ENCODE measurements around the gene DBH. TPM values are rescaled to one million over a fixed set of nuclear protein-coding genes. Genes with fewer than 3 reads are reported as not detected.

DBH gene
- total RNA-seq, 1 experiment from 2014 or later: not detected

DNA sequence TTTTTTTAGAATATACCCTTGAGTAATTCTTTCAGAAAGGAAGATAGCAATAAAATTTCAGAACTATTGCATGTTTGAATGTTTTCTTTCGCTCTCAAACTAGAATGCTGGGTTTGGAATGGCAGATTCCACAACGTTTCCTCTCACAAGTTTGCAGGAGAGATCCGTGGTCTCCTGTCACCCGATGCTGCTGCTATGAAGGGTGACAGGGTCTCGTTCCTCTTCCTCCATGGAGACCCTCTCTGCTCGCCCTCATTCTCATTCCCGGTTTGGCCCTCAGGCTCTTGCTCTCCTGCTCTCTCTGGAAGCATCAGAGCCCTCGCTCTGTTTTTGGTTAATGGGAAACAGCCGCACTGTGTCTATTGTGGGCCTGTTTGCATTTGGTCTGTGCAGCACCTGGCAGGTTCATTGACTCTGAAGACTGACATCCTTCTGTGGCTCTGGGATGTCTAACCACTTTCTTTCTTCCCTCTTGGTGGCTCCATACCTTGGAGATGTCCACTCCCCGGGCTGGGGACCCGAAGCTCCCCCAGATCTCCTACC lies 14.4 kb upstream of the DBH start (continued):
- no peak for TF ChIP-seq SIN3A (IDR thresholded peaks at IDR 0.05; ENCODE audit: low read depth)

DNA sequence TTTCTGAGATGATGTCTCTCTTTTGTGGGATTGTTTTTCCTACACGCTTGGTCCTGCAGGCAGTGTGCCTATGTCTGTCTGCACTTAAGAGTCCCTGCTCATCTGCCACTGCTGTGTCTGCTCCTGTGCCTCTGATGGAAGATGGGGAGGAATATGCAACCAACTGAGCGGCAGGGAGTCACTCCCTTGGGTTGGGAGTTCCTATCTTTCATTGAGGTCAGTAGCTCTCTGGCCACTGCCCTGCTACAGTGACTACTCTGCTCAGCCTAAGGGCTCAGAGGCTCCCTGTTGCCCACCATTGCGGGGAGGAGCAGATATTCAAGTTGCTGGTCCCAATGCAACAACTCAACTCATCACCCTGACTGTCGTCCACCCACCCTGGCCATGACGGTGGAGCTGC lies 13.6 kb upstream of the DBH start:
- ChIA-PET CTCF (no interaction called here), POLR2A (no interaction called here), RAD21 (ENCODE audit: low non-redundant PET in 1 of 2, low total read pairs in 2 of 2, uncharacterized antibody in 2 of 2, unreplicated experiment in 2 of 2) (no interaction called here)
- H3K36me3 ChIP-seq (ENCODE audit: control insufficient read depth in 1 of 2, insufficient read depth in 2 of 2, low read length in 2 of 2): no peaks in the 10 kb centered on the region
- BruUV-seq (replicated peaks): no TSS peak
- ATAC-seq: no peak
- H3K79me2 ChIP-seq (ENCODE audit: insufficient read depth, low read length): no peaks in the 10 kb centered on the region
- no peaks in the 10 kb centered on the region for H3K9me3 ChIP-seq (ENCODE audit: control insufficient read depth in 1 of 2, insufficient read depth in 1 of 2, low read depth in 1 of 2, low read length in 2 of 2)
- no peak overlapping the region for H3K4me3 ChIP-seq (replicated peaks in 1 of 2; ENCODE audit: low read depth in 1 of 2, low read length in 2 of 2)
- H2AFZ ChIP-seq (ENCODE audit: low read depth, low read length, poor library complexity, severe bottlenecking): no peak overlapping the region
- intact Hi-C loops (cut with micrococcal nuclease): no loop called here
- H3K27me3 ChIP-seq (ENCODE audit: insufficient read depth, low read length): peaks cover 57% of the 10 kb centered on the region
- no peak overlapping the region for H3K9ac ChIP-seq (ENCODE audit: low read length)
- no peaks in the 10 kb centered on the region for H3K4me1 ChIP-seq (ENCODE audit: control insufficient read depth in 1 of 2, insufficient read depth in 2 of 2, low read length in 2 of 2)
- no peak overlapping the region for H3K4me2 ChIP-seq (ENCODE audit: low read length)
- DNase-seq (ENCODE audit: low read depth, low spot score): no peak
- H3K9me2 ChIP-seq (ENCODE audit: insufficient read depth): no peaks in the 10 kb centered on the region
- TF ChIP-seq POLR2A (IDR thresholded peaks at IDR 0.05; ENCODE audit: borderline replicate concordance, extremely low read depth, insufficient read depth, insufficient read length) (no peak), EGR1 (IDR thresholded peaks at IDR 0.05; ENCODE audit: low read depth) (no peak), TCF7L2 (IDR thresholded peaks at IDR 0.05; ENCODE audit: borderline replicate concordance, extremely low read depth, insufficient read depth, insufficient read length) (no peak), RAD21 (IDR thresholded peaks at IDR 0.05; ENCODE audit: low read depth) (no peak), ELF1 (IDR thresholded peaks at IDR 0.05; ENCODE audit: borderline replicate concordance, low read depth) (no peak), ZFX (IDR thresholded peaks at IDR 0.05) (no peak), ZBTB33 (IDR thresholded peaks at IDR 0.05; ENCODE audit: extremely low read depth, insufficient replicate concordance, low read length) (no peak), FOSL1 (IDR thresholded peaks at IDR 0.05; ENCODE audit: low read depth) (no peak), JUND (IDR thresholded peaks at IDR 0.05) (no peak), EZH2 (IDR thresholded peaks at IDR 0.05) (no peak), MAX (IDR thresholded peaks at IDR 0.05) (no peak), POLR2AphosphoS5 (IDR thresholded peaks at IDR 0.05; ENCODE audit: low read depth, low read length) (no peak), ZNF274 (IDR thresholded peaks at IDR 0.05; ENCODE audit: low read depth, low read length) (no peak), CBX3 (IDR thresholded peaks at IDR 0.05; ENCODE audit: low read depth) (no peak), SIN3A (IDR thresholded peaks at IDR 0.05; ENCODE audit: low read depth) (no peak), SP1 (IDR thresholded peaks at IDR 0.05; ENCODE audit: low read depth) (no peak), EZH2phosphoT487 (IDR thresholded peaks at IDR 0.05; ENCODE audit: borderline replicate concordance) (no peak), REST (IDR thresholded peaks at IDR 0.05; ENCODE audit: low read depth) (no peak), SRF (IDR thresholded peaks at IDR 0.05; ENCODE audit: low read depth) (no peak)
- TF ChIP-seq, protein P1, sequence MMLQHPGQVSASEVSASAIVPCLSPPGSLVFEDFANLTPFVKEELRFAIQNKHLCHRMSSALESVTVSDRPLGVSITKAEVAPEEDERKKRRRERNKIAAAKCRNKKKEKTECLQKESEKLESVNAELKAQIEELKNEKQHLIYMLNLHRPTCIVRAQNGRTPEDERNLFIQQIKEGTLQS (IDR thresholded peaks at IDR 0.05): no peak
- no peak overlapping the region for H3K27ac ChIP-seq (ENCODE audit: low read depth, low read length)
- H4K20me1 ChIP-seq (ENCODE audit: insufficient read depth): no peaks in the 10 kb centered on the region
